HG03280 (cell line): Measurements from ENCODE around the gene ZNF382.
A peak's percentile ranks its signal among the peaks of the same experiment; 100 is the strongest.
"Not testable (repeated sequence)": the region's sequence is repeated elsewhere in the genome, so short reads cannot be mapped to it uniquely, and the experiment has no call there.

Experiments used
- ATAC-seq: cut with Tn5 transposase; IDR thresholded peaks from one replicate; pipeline ENCODE4 v1.9.1; 2021; ENCODE audit warnings: mild to moderate bottlenecking, moderate library complexity; ENCODE audit not compliant: unreplicated experiment

Gene ZNF382

GRCh38 chr19:36605101-36605876 is at the start of gene ZNF382:
TSS of gene ZNF382 (plus strand) at chr19:36605313. CDS start at chr19:36609915, 4,602 bp downstream.
- peak; percentile 64 for ATAC-seq

- ATAC-seq = no peak
Observed at GRCh38 chr19:36564391-36564790, 40.7 kb upstream of the ZNF382 start.

GRCh38 chr19:36572593-36573019 is 32.5 kb upstream of the ZNF382 start:
- no peak for ATAC-seq

GRCh38 chr19:36573020-36573894 is 31.9 kb upstream of the ZNF382 start, which contains the start of gene ZNF529:
TSS of gene ZNF529 (minus strand) at chr19:36573292. CDS start at chr19:36572346, 946 bp downstream.
- peak; percentile 89 for ATAC-seq

GRCh38 chr19:36573895-36574720 is 31.0 kb upstream of the ZNF382 start:
- ATAC-seq = no peak

- ATAC-seq = no peak
Observed at GRCh38 chr19:36574741-36575140, 30.4 kb upstream of the ZNF382 start.

GRCh38 chr19:36577271-36577996 is 27.7 kb upstream of the ZNF382 start:
- no peak for ATAC-seq

GRCh38 chr19:36579255-36579654 is 25.9 kb upstream of the ZNF382 start:
- ATAC-seq = no peak

GRCh38 chr19:36602681-36603080 is 2.4 kb upstream of the ZNF382 start:
- ATAC-seq = not testable (repeated sequence)

- peak; percentile 76 for ATAC-seq
Observed at GRCh38 chr19:36604656-36605100, 435 bp upstream of the ZNF382 start.

- no peak for ATAC-seq
Observed at GRCh38 chr19:36605877-36606478, 865 bp downstream of the ZNF382 start.

- no peak for ATAC-seq
Observed at GRCh38 chr19:36627057-36627456, 21.9 kb downstream of the ZNF382 start.

- ATAC-seq = no peak
Observed at GRCh38 chr19:36635342-36635741, 30.2 kb downstream of the ZNF382 start.

GRCh38 chr19:36638862-36639510 is 33.9 kb downstream of the ZNF382 start:
- no peak for ATAC-seq

GRCh38 chr19:36646746-36647145 is 41.6 kb downstream of the ZNF382 start:
- no peak for ATAC-seq

GRCh38 chr19:36652958-36653357 is 47.8 kb downstream of the ZNF382 start:
- no peak for ATAC-seq

- no peak for ATAC-seq
Observed at GRCh38 chr19:36665832-36666231, 60.7 kb downstream of the ZNF382 start.

GRCh38 chr19:36668646-36669045 is 63.5 kb downstream of the ZNF382 start:
- ATAC-seq = no peak

GRCh38 chr19:36672368-36672767 is 67.3 kb downstream of the ZNF382 start:
- ATAC-seq = no peak
